OCI-LY3 (cell line): ENCODE measurements around the gene SSX2IP.

Experiments
- H2AFZ ChIP-seq: fragments of 200-600, 300-600 bp; shearing (Covaris generic); 2 replicates; pipeline ENCODE4 v1.6.0; 2014; ENCODE audit warnings: antibody characterized with exemption, low read depth, low read length
- H3K27ac ChIP-seq: fragments of 200-600, 300-600 bp; sonication (generic); 2 replicates; pipeline ENCODE4 v1.5.1; 2014; ENCODE audit warnings: mild to moderate bottlenecking, low read length, moderate library complexity, mixed read lengths
- H3K27me3 ChIP-seq: fragments of 200-600, 300-600 bp; sonication (generic); 2 replicates; pipeline ENCODE4 v1.6.1; 2014; ENCODE audit warnings: low read depth, low read length, mixed read lengths
- H3K36me3 ChIP-seq: fragments of 200-600, 300-600 bp; sonication (generic); replicated peaks from 2 replicates; pipeline ENCODE3; 2014; ENCODE audit warnings: low read depth, low read length, mixed read lengths
- H3K4me1 ChIP-seq: fragments of 300-600, 200-600 bp; sonication (generic); 2 replicates; pipeline ENCODE4 v1.6.1; 2014; ENCODE audit warnings: low read length, mixed read lengths
- H3K4me2 ChIP-seq: fragments of 200-600, 300-600 bp; sonication (generic); 2 replicates; pipeline ENCODE4 v1.6.1; 2014; ENCODE audit warnings: low read length, mixed read lengths
- H3K4me3 ChIP-seq: fragments of 300-600, 200-600 bp; sonication (generic); 2 replicates; pipeline ENCODE4 v1.5.1; 2014; ENCODE audit warnings: antibody characterized with exemption, mild to moderate bottlenecking, low read length, moderate library complexity
- H3K79me2 ChIP-seq: fragments of 300-600, 200-600 bp; shearing (Covaris generic); 2 replicates; pipeline ENCODE4 v1.6.1; 2014; ENCODE audit warnings: mild to moderate bottlenecking, low read length, mixed read lengths
- H3K9ac ChIP-seq: fragments of 300-600, 200-600 bp; shearing (Covaris generic); 2 replicates; pipeline ENCODE4 v1.6.0; 2014; ENCODE audit warnings: mild to moderate bottlenecking, low read length, moderate library complexity
- H3K9me3 ChIP-seq: fragments of 200-600, 300-600 bp; shearing (Covaris generic); 2 replicates; pipeline ENCODE4 v1.6.1; 2014; ENCODE audit warnings: low read length, mixed read lengths; ENCODE audit not compliant: insufficient read depth
- H4K20me1 ChIP-seq: fragments of 200-600, 300-600 bp; sonication (generic); 2 replicates; pipeline ENCODE4 v1.6.1; 2016; ENCODE audit warnings: low read length, mixed read lengths; ENCODE audit not compliant: insufficient read depth
- CTCF ChIP-seq: fragments of 200-600, 300-600 bp; sonication (generic); IDR thresholded peaks from 2 replicates; pipeline ENCODE4 v1.5.1; 2014; ENCODE audit warnings: antibody characterized with exemption, low read length, low read depth
- EZH2phosphoT487 ChIP-seq: fragments of 200-600 bp; shearing (Covaris generic); IDR thresholded peaks from 2 replicates; pipeline ENCODE4 v1.6.1; 2018; ENCODE audit warnings: antibody characterized with exemption, mixed run types, low read depth

The SSX2IP gene

GRCh38 chr1:84712276-84712874, 22.1 kb upstream of the SSX2IP start:
- no peaks in the 10 kb centered on the region for H4K20me1 ChIP-seq
- no peak overlapping the region for H3K9ac ChIP-seq
- no peaks in the 10 kb centered on the region for H3K79me2 ChIP-seq
- no peaks in the 10 kb centered on the region for H3K36me3 ChIP-seq
- H3K4me3 ChIP-seq, result no peak overlapping the region
- H3K27ac ChIP-seq, result no peak overlapping the region
- no peak overlapping the region for H2AFZ ChIP-seq
- no peaks in the 10 kb centered on the region for H3K9me3 ChIP-seq
- H3K27me3 ChIP-seq, result no peaks in the 10 kb centered on the region
- H3K4me1 ChIP-seq, result no peaks in the 10 kb centered on the region
- H3K4me2 ChIP-seq, result no peak overlapping the region
- TF ChIP-seq CTCF (no peak), EZH2phosphoT487 (no peak)

DNA sequence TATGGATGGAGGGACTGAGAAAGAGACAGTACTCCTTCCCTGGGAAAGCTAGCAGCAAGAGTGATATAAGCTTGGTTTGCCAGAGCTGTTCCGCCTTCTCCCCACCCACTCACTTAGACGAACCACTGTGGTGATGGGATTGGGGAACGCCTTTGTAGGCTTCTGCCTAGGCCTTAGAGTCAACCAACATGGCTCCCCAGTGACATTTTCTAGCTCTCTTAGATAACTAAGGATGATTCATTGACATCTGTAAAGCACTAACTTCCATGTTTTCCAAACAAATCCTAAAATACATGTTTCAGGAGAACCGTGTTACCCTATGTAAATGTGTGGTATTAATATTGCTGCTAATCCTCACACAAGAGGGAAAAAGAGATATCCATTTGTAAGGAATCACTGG, 21.6 kb upstream of the SSX2IP start:
- Histone ChIP-seq H3K36me3 (no peaks in the 10 kb centered on the region), H3K9ac (no peak overlapping the region), H3K4me3 (no peak overlapping the region), H3K27me3 (no peaks in the 10 kb centered on the region), H3K4me2 (no peak overlapping the region), H3K9me3 (no peaks in the 10 kb centered on the region), H3K4me1 (no peaks in the 10 kb centered on the region), H4K20me1 (no peaks in the 10 kb centered on the region), H2AFZ (no peak overlapping the region), H3K79me2 (no peaks in the 10 kb centered on the region), H3K27ac (no peak overlapping the region)
- TF ChIP-seq EZH2phosphoT487 (no peak), CTCF (no peak)

DNA sequence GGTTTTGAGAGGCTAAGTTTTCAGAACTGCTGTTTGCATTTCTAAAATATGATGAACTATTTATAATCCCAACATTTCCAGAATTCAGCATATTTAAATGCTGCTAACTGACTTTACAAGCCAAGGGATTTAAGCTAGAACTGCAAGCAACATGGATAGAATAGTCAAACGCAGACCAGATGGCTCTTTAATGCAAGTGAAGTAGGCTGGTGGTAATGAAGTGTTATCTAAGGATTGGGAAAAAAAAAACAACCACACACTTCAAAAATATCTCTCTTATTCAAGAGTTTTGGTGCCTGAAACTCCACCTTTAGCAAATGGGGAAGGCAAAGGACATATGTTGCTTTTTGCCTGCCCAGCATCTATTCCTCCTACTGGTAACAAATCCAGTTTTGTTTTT, 20.9 kb upstream of the SSX2IP start:
- H3K9me3 ChIP-seq, result no peaks in the 10 kb centered on the region
- H3K9ac ChIP-seq, result no peak overlapping the region
- H2AFZ ChIP-seq, result no peak overlapping the region
- no peaks in the 10 kb centered on the region for H3K27me3 ChIP-seq
- H3K79me2 ChIP-seq, result no peaks in the 10 kb centered on the region
- H4K20me1 ChIP-seq, result no peaks in the 10 kb centered on the region
- no peaks in the 10 kb centered on the region for H3K36me3 ChIP-seq
- no peaks in the 10 kb centered on the region for H3K4me1 ChIP-seq
- H3K27ac ChIP-seq, result no peak overlapping the region
- no peak for TF ChIP-seq EZH2phosphoT487
- TF ChIP-seq CTCF, result no peak
- H3K4me3 ChIP-seq, result no peak overlapping the region
- no peak overlapping the region for H3K4me2 ChIP-seq

DNA sequence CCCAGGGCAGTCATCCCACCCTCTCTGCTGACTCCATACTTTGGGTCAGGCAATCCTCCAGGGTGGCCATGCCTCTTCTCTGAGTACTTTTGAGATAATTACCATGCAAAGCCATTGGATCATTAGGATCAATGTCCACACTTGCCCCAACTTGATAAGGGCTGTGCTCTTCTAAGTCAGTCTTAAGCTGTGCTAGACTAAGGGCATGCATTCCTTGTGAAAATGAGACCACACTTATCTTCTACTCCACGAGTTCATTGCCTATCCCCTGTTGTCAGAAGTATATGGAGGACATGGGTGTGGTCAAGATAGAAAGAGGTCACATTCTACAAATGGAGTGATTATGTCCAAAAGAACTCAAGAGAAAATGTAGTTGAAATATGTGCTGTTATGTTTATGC, 18.9 kb upstream of the SSX2IP start:
- H4K20me1 ChIP-seq, result no peaks in the 10 kb centered on the region
- no peak overlapping the region for H3K27ac ChIP-seq
- H3K9ac ChIP-seq, result no peak overlapping the region
- no peaks in the 10 kb centered on the region for H3K9me3 ChIP-seq
- H3K36me3 ChIP-seq, result no peaks in the 10 kb centered on the region
- no peak overlapping the region for H2AFZ ChIP-seq
- H3K4me3 ChIP-seq, result no peak overlapping the region
- TF ChIP-seq EZH2phosphoT487 (no peak), CTCF (no peak)
- H3K79me2 ChIP-seq, result no peaks in the 10 kb centered on the region
- H3K4me1 ChIP-seq, result no peaks in the 10 kb centered on the region
- H3K27me3 ChIP-seq, result no peaks in the 10 kb centered on the region
- H3K4me2 ChIP-seq, result no peak overlapping the region
